NT2/D1 (cell line): ENCODE results near the gene SLC34A3.

Source experiments
- SUZ12 ChIP-seq: IDR thresholded peaks from 2 replicates; pipeline ENCODE4 v1.6.1; 2011; ENCODE audit not compliant: insufficient read length, insufficient read depth; ENCODE audit errors: extremely low read depth
- YY1 ChIP-seq: IDR thresholded peaks from 2 replicates; pipeline ENCODE4 v1.6.1; 2011; ENCODE audit not compliant: insufficient read length, insufficient read depth

DNA sequence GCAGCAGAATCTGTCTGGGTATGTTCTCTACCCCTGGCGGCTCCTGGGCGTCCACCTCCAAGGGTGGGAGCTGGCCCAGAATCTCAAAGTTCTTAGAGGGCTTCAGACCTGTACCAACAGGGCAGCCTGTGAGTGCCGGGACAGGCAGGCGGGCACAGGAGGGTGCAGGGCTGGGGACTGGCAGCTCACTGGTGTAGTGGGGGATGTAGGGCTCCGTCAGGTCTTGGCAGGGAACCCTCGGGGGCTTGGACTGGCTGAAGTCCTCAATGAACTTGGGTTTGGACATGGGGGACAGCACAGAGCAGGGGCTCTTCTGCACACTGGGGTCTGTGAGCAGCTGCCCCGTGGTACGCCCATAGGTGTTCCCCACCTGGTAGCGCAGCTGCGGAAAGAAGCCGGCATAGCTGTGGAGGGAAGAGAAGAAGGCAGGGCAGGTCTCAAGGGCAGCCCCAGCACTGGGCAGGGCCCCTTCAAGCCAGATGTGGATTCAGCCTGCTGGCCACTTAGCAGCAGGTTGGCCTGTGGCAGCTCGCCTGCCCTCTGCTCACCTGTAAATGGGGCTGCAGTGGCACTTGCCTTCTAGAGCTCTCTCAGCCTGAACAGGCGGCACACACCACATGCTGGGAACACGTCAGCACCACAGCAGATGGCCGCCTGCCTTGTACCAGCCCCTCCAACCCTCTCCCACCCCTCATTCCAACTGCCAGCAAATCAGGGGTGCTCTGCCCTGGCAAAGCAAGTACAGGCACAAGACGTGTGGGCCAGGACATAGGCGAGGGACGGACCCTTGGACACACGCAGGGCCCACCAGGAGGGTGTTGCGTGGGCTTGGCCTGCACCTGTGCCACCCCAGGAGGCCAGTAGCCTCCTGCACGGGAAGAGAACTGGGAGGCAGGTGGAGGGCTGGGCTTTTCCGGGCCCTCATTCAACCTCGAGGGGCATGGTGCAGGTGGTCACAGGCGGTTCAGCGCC lies 15.0 kb downstream of the SLC34A3 start:
- TF ChIP-seq YY1 (no peak), SUZ12 (no peak)
